ENCODE measurements around the gene TSACC. TPM values are rescaled to one million over a fixed set of nuclear protein-coding genes. Genes with fewer than 3 reads are reported as not detected.

Gene TSACC
- total RNA-seq, 4 donors from 2014 or later: not detected

DNA sequence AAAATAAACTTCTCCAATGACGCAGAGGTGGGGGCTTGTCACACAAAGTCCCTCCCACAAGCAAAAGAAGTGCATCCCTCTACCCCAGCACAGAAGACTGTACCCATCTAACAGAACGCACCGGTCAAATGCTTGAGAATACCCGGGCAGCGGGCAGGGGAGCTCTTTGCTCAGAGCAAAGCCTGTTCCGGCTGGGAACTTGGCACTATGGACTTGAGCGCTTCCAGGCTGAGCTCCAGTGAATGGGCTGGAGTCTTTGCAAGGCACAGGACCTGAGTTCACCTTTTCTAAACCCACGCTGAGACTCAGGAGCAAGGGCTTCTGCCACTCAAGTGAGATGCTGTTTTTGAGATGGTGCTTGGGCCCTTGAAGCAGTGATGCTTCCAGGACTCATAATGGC is 51.0 kb downstream of the TSACC start:
- Histone ChIP-seq H3K27ac (no peak overlapping the region), H3K36me3 (no peaks in the 10 kb centered on the region), H3K9me3 (no peaks in the 10 kb centered on the region), H3K4me3 (no peak overlapping the region), H3K4me1 (peaks cover 0 to 10% (median 6%) of the 10 kb centered on the region in 3 donors), H3K27me3 (peaks cover 0 to 75% (median 5%) of the 10 kb centered on the region in 4 donors)
- TF ChIP-seq POLR2A (IDR thresholded peaks at IDR 0.05): no peak
- TF ChIP-seq, protein P1, sequence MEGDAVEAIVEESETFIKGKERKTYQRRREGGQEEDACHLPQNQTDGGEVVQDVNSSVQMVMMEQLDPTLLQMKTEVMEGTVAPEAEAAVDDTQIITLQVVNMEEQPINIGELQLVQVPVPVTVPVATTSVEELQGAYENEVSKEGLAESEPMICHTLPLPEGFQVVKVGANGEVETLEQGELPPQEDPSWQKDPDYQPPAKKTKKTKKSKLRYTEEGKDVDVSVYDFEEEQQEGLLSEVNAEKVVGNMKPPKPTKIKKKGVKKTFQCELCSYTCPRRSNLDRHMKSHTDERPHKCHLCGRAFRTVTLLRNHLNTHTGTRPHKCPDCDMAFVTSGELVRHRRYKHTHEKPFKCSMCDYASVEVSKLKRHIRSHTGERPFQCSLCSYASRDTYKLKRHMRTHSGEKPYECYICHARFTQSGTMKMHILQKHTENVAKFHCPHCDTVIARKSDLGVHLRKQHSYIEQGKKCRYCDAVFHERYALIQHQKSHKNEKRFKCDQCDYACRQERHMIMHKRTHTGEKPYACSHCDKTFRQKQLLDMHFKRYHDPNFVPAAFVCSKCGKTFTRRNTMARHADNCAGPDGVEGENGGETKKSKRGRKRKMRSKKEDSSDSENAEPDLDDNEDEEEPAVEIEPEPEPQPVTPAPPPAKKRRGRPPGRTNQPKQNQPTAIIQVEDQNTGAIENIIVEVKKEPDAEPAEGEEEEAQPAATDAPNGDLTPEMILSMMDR (IDR thresholded peaks at IDR 0.05): no peak
- intact Hi-C loops (cut with DNase I): loop anchor here (10.0 kb wide), 1 partner anchor 225 kb away; the partner anchor contains the start of gene HAPLN2
- DNase-seq: no peak
- WGBS, 2 donors: 91 to 94% methylated on average over 7 to 8 of the region's 8 CpGs

DNA sequence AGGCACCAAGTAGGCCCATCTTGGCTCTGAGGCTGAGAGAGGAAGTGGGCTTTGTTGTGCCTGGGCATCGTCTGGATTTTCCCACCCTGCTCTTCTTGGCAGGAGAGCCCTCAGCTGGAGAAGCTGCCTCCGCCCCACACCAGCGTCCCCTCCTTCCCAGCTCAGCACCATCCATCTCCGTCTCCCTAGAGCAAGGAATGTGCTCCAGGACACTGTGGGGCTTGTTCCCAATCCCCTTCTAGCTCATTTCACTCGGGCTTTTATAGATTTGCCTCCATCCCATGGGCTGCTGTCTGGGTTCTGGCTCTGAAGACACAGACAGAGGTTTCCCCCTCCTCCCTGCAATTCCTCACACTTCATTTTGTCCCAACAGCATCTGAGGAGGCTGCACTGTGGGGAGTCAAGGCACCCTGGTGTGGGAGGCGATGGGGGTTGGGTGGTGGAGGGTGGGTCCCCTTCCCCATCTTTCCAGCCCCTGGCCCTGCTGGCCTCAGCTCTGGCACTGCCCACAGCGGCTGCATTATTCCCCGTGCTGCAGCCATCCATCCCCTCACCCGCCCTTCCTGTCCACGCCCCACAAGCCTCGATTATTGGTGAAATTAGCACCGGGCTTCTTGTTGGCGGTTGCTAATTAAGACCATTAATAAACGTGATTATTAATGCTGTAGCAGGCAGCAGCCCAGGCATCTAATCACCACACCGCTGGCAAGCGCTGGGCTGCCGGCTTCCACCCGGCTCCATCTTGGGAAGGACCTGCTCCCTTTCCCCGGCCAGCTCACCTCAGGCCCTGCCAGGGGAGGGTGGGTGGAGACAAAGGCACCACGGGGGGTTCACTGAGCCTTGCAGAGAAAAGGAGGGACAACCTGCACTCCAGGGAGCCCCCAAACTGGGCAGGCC is 52.4 kb downstream of the TSACC start:
- intact Hi-C loops (cut with DNase I): no loop called here
- H3K27me3 ChIP-seq: peaks cover 0 to 75% (median 5%) of the 10 kb centered on the region in 4 donors
- WGBS, 2 donors: 52 to 56% methylated on average over 10 to 11 of the region's 20 CpGs

DNA sequence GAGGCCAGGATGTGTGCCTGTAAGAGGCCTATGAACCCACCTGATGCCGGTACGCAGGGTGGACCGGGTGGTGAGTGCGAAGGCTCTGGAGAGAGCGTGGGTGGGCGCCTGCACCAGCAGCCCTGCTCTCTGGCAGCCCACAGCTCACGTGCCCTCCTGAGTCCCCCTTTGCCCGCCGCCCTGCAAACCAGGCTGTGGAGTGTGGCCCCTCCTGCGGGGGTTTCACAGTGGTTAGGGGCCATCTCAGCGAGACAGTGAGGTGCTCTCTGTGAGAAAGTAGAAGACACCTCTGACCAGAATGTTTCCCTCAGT is 53.0 kb downstream of the TSACC start:
- WGBS, 2 donors: 85 to 87% methylated on average over 7 to 8 of the region's 11 CpGs
- TF ChIP-seq POLR2A (IDR thresholded peaks at IDR 0.05): no peak
- TF ChIP-seq, protein P1 (IDR thresholded peaks at IDR 0.05): no peak
- Histone ChIP-seq H3K27me3 (peaks cover 0 to 69% (median 5%) of the 10 kb centered on the region in 4 donors), H3K4me1 (peaks cover 0 to 10% (median 6%) of the 10 kb centered on the region in 3 donors), H3K36me3 (no peaks in the 10 kb centered on the region), H3K4me3 (no peak overlapping the region), H3K27ac (no peak overlapping the region), H3K9me3 (no peaks in the 10 kb centered on the region)
- intact Hi-C loops (cut with DNase I): no loop called here
- no peak for DNase-seq

More for the DNA sequence above, 52.4 kb downstream of the TSACC start:
- H3K36me3 ChIP-seq: no peaks in the 10 kb centered on the region
- H3K9me3 ChIP-seq: no peaks in the 10 kb centered on the region
- no peak for DNase-seq
- TF ChIP-seq, protein P1 (IDR thresholded peaks at IDR 0.05): no peak
- TF ChIP-seq POLR2A (IDR thresholded peaks at IDR 0.05): no peak
- H3K4me3 ChIP-seq: no peak overlapping the region
- H3K27ac ChIP-seq: no peak overlapping the region
- H3K4me1 ChIP-seq: peaks cover 0 to 10% (median 6%) of the 10 kb centered on the region in 3 donors

DNA sequence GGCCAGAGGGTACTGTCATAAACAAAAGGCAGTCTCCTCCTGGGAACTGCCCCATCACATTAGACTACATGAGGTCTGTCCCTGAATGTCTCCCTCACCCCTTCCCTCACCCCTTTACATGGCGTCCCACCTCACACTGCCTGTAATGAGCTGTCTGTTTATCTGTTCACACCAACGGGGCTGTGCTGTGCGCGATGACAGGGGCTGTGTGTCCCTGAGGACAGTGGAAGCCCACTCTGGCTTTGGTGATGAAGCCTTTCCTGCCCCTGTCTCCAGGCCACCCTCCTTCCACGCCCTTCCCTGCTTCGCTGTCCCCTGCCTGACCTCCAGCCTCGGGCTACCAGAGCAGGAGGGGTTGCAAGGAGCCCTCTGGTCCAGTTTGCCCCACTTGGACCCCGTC is 53.4 kb downstream of the TSACC start:
- H3K36me3 ChIP-seq: no peaks in the 10 kb centered on the region
- no peak overlapping the region for H3K27ac ChIP-seq
- TF ChIP-seq POLR2A (IDR thresholded peaks at IDR 0.05): no peak
- TF ChIP-seq, protein P1 (IDR thresholded peaks at IDR 0.05): no peak
- H3K4me3 ChIP-seq: no peak overlapping the region
- DNase-seq: no peak
- no peaks in the 10 kb centered on the region for H3K9me3 ChIP-seq
- H3K27me3 ChIP-seq: peaks cover 0 to 65% (median 5%) of the 10 kb centered on the region in 4 donors
- WGBS, 2 donors: 69 to 75% methylated on average over 4 to 8 of the region's 8 CpGs
- intact Hi-C loops (cut with DNase I): no loop called here
- H3K4me1 ChIP-seq: peaks cover 0 to 10% (median 6%) of the 10 kb centered on the region in 3 donors

DNA sequence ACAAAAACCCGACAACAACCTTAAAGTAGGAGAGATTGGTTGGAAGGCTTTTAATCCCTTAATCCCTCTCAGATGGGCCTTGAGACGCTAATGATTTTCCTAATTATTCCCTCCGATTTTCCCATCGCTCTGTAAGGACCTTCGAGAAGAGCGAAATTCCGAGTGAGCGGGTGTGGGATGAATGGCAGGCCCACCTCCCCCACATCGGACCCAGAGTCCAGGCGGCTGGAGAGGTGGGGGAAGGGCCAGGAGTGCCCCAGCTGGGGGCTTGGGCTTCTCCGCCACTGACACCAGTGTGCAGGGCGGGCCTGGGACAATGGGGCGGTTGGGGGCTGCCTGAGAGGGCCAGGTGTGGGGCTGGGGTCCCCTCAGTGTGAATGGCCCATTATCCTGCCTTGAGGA is 54.1 kb downstream of the TSACC start:
- peaks cover 0 to 10% (median 6%) of the 10 kb centered on the region in 3 donors for H3K4me1 ChIP-seq
- H3K27ac ChIP-seq: no peak overlapping the region
- TF ChIP-seq POLR2A (IDR thresholded peaks at IDR 0.05): no peak
- TF ChIP-seq, protein P1 (IDR thresholded peaks at IDR 0.05): no peak
- no peak overlapping the region for H3K4me3 ChIP-seq
- H3K9me3 ChIP-seq: no peaks in the 10 kb centered on the region
- no peak for DNase-seq
- 89 to 91% methylated on average over 7 to 9 of the region's 13 CpGs for WGBS, 2 donors
- intact Hi-C loops (cut with DNase I): no loop called here
- no peaks in the 10 kb centered on the region for H3K36me3 ChIP-seq
- peaks cover 0 to 57% (median 5%) of the 10 kb centered on the region in 4 donors for H3K27me3 ChIP-seq
